RKO (cell line): ENCODE results near the gene SLC2A1.
A peak's percentile ranks its signal among the peaks of the same experiment; 100 is the strongest.
"Not testable (repeated sequence)": the region's sequence is repeated elsewhere in the genome, so short reads cannot be mapped to it uniquely, and the experiment has no call there.

Experiments
- DNase-seq: peaks from one replicate; pipeline ENCODE4 v3.0.0-alpha.2; 2016; ENCODE audit warnings: low spot score

The SLC2A1 gene

DNA sequence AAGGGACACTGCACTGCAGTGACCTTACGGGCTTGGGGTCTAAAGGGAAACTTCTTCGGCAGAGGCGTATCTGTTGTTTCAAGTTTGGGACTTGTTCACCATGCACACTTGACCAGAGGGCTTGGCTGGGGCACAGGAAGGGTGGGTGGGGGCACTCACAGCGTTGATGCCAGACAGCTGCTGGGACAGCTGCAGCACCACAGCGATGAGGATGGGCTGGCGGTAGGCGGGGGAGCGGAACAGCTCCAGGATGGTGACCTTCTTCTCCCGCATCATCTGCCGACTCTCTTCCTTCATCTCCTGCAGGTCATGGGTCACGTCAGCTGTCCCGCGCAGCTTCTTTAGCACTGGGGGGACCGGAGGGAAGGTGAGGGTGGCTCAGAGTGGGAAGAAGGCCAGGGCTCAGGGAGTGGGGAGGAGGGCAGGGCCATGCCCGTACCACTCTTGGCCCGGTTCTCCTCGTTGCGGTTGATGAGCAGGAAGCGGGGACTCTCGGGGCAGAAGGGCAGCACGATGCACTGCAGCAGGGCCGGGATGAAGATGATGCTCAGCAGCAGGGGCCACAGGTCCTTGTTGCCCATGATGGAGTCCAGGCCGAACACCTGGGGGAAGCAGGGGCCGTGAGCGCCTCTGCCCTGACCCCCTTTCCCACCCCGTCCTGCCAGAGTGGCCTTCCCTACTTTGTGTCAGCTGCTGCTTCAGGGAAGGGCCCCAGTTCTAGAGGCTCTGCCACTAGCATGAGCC is 29.1 kb downstream of the SLC2A1 start:
- DNase-seq: no peak

DNA sequence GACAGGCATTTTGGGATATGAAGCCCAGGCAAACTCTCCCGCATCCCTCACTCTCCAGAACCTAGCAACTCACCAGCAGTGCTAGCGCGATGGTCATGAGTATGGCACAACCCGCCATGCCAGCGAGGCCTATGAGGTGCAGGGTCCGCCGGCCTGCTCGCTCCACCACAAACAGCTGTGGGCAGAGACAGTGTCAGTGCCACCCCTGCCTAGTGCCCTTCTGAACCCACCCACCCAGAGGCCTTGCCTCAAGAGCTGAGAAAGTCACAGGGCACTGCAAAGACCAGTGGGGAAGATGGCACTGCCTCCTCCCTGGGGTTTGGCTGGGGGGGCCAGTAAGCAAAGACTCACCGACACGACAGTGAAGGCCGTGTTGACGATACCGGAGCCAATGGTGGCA is 29.8 kb downstream of the SLC2A1 start:
- no peak for DNase-seq

DNA sequence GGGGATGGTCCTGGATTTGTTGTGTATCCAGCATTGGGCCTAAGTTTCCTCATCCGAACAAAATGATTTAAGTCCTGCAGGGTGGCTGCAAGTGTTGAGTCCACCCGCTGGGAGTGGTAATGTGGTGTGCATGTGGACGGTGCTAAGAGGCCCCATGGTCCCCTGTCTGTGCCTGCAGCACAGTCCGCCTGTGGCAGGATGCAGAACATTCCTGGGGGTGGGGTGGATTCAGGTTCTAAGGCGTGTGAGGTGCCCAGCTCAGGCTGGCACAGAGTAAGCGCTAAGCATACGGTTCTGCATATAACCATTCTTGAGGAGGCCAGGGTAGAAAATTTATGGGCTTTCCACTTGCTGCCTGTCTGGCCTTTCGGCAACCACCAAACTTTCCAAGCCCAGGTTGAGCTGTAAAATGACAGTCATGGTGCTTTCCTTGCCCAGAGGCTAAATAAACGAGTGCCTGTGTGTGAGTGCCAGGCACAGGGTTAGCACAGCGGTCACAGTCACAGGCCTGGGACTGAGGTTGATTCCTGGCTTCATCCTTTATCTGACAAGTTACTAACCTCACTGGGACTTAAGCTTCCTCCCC is 30.7 kb downstream of the SLC2A1 start:
- no peak for DNase-seq

DNA sequence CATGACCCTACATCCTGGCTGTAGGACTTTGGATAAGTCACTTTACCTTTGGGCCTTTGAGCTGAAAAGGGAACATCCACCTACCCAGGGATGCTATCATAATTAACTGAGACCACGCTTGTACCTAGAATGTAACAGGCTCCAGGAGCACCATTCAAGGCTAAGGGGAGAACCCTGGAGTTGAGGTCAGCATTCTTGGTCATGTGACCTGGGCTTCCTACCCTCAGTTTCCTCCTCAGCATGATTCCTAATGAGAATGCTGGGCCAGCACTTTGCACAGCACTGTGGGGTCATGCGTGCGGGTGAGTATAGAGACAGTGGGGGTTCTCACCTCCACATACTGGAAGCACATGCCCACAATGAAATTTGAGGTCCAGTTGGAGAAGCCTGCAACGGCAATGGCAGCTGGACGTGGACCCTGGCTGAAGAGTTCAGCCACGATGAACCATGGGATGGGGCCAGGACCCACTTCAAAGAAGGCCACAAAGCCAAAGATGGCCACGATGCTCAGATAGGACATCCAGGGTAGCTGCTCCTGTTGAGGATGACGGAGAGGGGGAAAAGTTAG is 31.3 kb downstream of the SLC2A1 start:
- DNase-seq: no peak

DNA sequence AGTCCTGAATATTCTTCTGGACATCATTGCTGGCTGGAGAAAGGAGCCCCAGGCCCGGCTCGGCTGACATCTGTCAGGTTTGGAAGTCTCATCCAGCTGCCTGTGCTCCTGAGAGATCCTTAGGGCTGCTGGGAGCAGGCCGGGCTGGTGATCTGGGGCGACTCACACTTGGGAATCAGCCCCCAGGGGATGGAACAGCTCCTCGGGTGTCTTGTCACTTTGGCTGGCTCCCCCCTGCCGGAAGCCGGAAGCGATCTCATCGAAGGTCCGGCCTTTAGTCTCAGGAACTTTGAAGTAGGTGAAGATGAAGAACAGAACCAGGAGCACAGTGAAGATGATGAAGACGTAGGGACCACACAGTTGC is 31.8 kb downstream of the SLC2A1 start:
- no peak for DNase-seq

DNA sequence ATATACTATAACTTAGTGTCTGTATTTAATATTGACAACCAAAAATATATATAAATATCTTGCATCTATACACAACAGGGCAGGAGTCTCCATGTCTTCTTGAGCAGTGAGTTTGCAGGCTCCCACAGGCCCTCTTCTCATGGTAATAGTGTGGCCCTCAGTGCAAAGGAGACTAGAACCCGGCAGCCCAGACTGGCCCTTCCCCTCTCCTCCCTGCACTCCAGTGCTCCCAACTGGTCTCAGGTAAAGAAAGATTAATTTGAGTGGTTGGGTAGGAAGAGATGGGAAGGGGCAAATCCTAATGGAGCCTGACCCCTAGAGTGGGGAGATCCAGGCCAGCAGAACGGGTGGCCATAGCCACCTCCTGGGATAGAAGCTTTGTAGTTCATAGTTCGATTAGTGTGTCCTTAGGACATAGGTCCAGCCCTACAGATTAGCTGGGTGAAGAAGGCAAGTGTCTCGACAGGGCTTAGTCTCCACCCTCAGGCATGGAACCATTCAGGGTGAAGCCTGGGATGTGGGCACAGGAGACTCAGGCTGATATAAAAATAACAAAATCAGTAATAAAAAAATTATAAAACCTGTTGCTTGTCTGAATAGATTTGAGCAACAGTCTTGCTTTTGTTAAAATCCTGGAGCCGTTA is 32.3 kb downstream of the SLC2A1 start:
- no peak for DNase-seq

DNA sequence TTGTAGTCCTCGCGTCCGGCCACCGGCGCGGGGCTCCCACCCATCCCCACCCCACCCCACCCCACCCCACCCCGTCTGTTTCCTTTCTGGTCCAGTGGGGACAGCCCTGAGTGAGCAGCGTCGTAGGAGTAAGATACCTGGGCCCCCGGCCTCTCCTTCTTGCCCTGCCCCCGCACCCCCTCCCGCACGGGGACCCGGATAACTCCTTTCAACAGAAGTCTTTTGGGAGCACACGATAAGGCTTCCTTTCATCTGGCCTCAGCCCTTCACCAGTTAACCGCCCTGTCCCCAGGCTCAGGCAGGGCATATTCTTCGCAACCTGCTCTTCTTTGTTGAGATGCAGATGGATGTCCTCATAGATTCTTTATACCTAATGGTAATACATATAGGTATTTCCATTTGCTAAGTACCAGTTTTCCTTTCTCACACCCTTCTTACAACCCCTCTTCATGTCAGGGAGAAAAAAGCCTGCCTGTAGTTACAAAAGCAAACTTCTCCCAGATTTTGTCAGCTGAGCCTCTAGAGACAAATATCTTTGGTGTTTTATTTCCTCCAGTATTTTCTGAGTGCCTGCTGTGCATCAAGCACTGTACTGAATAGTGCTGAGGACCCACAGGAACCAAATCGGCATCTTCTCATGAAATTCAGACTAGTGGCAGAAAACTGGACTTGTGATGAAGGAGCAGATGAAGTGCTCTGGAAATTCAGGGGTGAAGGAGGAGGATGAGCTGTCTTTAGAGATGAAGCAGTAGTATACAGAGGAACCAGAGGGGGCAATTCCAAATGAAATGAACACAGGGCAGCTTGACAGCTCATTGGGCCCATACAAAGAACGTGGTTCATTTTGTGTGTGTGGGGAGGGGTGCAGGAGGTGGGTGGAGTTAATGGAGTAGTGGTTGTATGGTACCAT is 33.6 kb downstream of the SLC2A1 start:
- DNase-seq: peak; percentile 62

DNA sequence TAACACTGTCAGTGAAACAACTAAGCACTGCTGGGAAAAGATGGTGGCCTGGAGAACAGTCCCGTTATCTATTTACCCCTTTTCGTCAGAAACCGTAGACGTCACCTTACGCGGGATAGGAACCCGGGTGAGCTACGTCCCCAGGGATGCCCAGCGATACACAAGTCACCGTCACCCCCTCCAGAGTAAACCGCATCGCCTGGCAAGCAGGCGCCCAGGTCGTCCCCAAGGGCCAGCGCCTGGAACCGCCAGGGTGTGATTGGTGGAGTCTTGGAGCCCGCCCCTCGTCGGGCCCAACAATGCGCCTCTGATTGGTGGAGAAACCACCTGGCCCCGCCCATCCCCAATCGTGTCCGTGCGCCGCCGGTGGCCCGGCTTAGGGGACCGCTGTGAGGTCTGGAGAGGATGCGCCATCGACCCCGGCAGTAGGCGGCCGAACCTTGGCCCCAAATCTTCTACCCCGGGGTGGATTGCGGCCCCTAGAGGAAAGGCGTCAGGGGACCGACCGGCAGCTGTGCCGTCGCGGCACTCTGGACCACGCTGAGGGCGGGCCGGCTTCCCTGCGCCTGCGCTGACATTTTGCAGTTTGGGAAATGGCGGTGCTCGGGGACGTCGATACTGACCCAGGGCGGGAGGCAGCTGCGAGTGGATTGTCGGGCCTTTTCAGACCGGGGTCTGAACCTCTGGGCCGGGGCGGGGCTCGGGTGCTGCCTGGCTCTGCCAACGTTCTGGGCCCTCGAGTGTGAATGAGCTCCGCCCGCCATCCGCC is 34.4 kb downstream of the SLC2A1 start:
- peak; percentile 93 for DNase-seq

DNA sequence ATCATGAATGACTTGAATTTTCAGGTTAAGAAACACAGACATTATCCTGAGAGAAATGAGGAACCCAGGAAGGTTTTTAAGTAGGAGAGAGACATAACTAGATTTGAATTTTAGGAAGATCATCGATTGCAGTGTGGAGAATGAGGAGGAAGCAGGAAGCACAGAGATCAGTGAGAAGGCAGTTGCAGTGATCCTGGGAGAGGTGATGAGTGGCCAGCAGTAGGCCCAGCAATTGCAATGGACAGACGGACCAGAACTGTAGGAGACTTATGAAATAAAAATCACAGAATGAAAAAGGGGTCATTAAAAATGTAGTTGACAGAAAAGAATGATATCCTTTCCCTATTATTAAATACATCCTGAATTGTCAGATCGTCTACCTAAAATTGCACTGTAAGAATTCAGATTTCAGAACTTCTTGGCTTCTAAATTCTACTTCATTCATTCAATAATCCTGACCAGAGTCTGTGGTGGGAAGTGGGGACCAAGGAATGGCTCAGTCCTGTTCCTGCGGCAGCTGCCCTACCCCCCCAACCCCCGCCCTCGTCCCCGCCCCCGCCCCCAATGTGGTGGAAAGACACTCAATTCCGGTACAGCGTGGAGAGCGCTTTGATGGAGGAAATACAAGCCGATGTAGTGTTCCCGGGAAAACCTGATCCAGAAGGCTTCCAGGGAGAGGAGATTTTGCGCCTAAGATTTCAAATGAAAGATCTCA is 35.1 kb downstream of the SLC2A1 start:
- peak; percentile 36 for DNase-seq

DNA sequence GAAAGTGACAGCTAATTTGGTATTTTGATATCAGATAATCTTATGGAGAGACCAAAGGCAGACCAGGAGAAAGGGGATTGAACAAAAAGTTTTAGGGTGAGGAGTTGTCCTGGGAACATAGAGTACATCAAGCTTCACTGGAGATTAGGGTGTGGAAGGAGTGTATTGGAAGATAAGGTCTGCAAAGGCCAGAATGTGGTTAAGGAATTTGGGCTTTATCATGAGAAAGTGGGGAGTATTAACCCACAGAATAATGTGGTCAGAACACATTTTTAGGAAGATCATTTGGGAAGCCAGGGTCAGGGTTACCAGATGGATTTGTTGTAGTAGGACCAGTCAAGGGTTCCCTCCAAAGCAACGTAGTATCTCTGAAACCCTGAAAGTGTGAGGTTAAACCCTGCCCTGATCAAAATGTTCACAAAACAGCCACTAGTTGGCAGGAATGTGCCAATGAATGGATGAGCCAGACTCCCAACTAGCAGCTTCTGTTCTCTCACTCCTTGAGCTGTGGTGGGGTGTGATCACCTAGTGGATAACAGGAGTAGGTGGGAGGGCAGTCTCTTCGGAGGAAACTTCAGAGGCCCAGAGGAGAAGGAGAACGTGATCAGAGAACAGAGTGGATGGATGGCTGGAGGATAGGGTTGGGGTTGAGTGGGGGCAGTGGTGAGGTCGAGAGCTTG is 35.8 kb downstream of the SLC2A1 start:
- DNase-seq: peak; percentile 87

DNA sequence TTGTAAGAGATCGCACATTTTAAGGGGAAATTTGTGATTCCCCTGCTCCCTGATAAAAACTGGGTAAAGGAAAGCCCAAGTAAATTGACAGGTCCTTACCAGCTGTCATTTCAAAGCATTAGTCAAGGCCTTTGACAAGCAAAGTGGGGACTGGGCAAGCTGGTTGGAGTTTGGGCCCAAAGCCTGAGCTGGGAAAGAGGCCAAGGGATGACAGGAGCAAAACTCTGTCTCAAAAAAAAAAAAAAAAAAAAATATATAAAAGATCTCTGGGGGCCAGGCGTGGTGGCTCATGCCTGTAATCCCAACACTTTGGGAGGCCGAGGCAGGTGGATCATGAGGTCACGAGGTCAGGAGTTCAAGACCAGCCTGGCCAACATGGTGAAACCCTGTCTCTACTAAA is 36.9 kb downstream of the SLC2A1 start:
- DNase-seq: no peak

DNA sequence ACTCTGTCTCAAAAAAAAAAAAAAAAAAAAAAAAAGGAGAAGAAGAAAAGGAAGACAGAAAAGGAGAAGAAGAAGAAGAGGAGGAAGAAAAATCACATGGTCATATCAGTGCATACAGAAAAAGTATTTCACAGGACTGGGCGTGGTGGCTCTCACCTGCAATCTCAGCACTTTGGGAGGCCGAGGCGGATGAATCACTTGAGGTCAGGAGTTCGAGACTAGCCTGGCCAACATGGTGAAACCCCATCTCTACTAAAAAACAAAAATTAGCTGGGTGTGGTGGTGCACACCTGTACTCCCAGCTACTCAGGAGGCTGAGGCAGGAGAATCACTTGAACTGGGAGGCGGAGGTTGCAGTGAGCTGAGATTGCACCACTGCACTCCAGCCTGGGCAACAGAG is 39.0 kb downstream of the SLC2A1 start:
- DNase-seq: not testable (repeated sequence)

DNA sequence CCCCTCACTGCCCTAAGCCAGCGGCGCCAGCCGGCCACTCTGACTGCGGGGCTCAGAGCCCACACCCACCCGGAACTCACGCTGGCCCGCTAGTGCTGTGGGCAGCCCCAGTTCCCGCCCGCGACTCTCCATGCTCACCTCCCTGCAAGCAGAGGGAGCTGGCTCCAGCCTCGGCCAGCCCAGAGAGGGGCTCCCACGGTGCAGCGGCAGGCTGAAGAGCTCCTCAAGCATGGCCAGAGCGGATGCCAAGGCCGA is 41.5 kb downstream of the SLC2A1 start:
- DNase-seq: no peak

DNA sequence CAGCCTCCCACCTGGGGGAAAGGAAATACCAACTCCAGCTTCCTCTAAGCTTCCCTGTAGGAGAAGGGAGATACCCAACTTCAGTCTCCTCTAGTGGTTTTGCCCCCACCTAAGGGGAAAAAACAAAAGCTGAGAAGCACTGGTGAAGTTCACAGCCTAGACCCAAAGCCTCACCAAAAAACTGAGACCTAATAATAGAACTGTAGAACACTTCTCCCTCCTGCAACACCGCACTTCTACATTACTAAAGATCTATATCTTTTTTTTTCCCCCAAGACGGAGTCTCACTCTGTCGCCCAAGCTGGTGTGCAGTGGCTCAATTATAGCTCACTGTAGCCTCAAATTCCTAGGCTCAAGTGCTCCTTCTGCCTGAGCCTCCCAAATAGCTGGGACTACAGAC is 43.2 kb downstream of the SLC2A1 start:
- no peak for DNase-seq

DNA sequence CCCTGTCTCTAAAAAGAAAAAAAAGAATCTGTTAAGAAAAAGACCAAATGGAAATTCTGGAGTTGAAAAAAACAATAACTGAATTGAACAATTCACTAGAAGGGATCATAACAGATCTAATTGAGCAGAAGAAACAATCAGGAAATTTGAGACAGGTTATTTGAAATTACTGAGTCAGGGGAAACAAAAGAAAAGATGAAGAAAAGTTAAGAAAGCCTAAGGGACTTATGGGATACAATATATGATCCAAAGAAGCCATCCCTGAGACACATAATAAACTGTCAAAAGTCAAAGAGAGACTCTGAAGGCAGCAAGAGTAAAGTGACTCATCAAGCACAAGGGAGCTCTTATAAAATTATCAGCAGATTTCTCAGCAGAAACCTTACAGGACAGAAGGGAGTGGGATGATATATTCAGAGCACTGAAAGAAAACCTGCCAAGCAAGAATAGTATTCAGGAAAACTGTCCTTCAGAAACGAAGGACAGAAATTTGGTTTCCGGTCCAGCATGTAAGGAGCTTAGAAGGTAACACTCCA is 44.5 kb downstream of the SLC2A1 start:
- DNase-seq: no peak

DNA sequence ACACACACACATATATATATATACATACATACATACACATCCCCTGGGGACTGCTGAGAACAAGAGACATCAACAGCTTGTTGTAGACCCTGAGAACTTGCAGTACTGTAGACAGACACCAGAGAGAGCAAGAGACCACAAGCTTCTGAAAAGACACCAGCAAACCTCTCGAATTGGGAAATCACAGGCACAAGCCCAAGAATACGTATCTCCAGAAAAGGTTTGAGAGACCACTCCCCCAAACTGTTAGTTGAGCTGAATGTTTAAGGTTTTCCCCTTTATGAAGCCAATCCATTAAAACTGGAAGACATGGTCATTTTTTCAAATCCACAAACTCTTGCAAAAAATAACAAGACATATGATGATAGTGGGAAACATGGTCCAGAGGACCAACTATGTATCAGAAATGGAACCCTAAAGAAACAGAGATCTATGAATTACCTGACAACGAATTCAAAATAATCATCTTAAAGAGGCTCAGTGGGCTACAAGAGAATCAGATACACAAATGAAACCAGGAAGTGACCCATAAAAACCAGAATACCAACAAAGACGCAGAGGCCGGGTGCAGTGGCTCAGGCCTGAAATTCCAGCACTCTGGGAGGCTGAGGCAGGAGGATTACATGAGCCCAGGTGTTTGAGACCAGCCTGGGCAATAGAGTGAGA is 45.1 kb downstream of the SLC2A1 start:
- peak; percentile 82 for DNase-seq

DNA sequence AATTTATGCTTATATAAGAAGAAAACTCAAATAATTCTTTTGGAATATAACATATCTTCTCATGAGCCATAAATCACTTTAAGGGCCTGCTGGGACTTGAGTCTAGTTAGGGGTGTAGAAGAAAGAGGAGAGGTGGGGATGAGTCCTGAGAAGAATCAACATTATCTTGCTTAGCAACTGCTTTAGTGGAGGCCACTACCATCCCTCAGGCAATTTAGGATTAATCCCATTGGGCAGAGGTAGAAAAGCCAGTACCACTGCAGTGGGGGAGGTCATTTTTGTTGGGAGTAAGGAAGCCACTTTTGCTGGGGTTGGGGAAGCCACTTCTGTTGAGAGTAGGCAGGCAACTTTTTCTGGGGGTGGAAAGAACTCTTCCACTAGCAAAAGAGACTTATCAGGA is 47.7 kb downstream of the SLC2A1 start:
- no peak for DNase-seq

DNA sequence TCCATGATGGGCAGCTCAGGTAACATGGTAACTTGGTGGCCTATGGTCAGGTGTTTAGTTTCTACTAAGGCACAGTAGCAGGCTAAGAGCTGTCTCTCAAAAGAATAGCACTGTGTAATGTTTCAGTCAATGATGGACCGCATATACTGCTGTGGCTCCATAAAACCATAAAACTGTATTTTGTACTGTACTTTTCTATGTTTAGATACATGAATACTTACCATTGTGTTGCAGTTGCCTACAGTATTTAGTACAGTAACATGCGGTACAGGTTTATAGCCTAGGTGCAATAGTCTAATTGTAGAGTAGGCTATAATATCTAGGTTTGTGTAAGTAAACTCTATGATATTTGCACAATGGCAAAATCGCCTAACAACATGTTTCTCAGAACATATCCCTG is 50.6 kb downstream of the SLC2A1 start:
- DNase-seq: no peak

DNA sequence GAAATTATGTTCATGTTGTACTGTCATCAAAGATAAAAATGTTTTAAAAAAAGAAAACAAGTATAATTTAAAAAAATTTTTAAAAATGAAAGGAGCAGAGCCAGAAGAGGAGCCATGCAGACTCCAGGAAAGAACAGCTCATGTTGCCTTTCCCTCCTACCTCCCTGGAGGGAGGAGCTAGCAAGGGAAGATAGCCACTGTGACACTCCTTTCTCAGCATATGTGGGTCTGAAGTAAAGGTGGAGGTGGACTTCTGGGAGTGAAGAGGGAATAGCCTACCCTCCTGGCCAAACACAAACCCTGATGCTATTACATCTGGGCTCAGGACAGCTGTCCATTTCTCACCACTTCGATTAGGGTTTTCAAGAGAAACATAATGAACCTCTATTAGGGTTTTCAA is 54.2 kb downstream of the SLC2A1 start:
- DNase-seq: no peak

DNA sequence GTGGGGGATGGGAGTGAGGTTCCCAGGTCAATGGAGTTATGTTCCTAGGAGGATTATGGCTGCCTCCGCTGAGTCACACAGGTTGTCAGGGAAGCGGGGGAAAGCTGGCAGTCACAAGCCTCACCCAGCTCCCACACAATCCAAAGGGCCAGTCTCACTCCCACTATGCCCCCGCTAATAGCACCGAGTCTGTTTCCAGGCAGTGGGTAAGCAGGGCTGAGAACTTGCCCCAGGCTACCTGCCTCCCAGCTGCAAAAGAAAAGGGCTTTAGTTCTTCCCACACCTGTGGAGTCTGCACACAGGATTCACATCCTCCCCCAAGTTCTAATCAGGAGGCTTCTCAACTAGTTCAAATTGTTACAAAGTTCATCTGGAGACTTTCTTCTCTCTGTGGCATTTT is 58.7 kb downstream of the SLC2A1 start:
- DNase-seq: not testable (repeated sequence)
